GM12878 (cell line): ENCODE results near the gene RALGPS1.

Experiments used
- EZH2 ChIP-seq: IDR thresholded peaks from 2 replicates; pipeline ENCODE4 v1.6.1; 2012; ENCODE audit warnings: low read depth, mild to moderate bottlenecking, control low read depth, inconsistent platforms, low read length, borderline replicate concordance; ENCODE audit not compliant: control insufficient read depth
- POLR2AphosphoS2 ChIP-seq: IDR thresholded peaks from 2 replicates; pipeline ENCODE4 v1.6.1; 2011; ENCODE audit warnings: low read depth, mild to moderate bottlenecking, low read length, improper control_type of control experiment, moderate library complexity
- TCF12 ChIP-seq: IDR thresholded peaks from 2 replicates; pipeline ENCODE4 v1.6.1; 2011; ENCODE audit warnings: low read depth, mild to moderate bottlenecking, low read length

DNA sequence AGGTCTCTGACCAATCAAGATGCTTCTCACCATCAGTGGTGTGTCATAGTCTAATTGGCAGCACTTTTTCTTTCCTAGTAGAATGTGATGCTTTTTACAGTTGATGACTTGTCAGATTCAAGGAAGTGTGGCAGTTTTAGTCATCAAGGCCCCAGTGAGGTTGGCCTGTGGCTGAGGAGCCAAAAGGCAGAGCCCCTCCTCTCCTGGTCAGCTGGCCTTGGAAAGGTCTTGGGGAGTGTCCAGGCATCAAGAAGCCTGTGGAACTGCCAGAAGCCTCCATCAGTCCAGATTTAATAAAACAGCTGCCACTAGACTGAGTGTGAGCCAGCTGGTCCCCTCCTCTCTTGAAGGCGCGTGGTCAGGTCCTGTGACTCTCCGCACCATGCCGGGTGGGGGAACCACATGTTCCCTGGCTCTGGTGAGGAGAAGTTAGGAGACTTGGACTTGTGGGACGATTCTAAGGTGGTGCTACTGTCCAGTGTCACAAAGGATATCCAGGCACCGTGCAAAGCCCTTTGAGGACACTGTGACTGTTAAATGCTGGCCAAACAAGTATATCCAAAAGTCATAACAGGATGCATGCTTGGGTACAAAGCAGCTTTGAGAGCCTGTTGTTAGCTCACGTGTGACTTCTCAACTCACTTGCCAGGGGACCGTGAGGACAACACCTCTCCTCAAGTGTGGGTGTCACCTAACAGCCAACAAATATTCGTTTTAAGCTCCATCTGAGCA lies 213.9 kb downstream of the RALGPS1 start:
- TF ChIP-seq TCF12 = no peak
- no peak for TF ChIP-seq EZH2
- no peak for TF ChIP-seq POLR2AphosphoS2
